Activated CD4-positive, alpha-beta T cell treated with anti-CD3 and anti-CD28 coated beads for 1 hour (primary cell): Measurements from ENCODE around the gene SEM1.
"Not testable (repeated sequence)": the region's sequence is repeated elsewhere in the genome, so short reads cannot be mapped to it uniquely, and the experiment has no call there.

Source experiments
- DNase-seq: peaks from one replicate; pipeline ENCODE4 v3.0.0-alpha.2; 2020

The SEM1 gene

DNA sequence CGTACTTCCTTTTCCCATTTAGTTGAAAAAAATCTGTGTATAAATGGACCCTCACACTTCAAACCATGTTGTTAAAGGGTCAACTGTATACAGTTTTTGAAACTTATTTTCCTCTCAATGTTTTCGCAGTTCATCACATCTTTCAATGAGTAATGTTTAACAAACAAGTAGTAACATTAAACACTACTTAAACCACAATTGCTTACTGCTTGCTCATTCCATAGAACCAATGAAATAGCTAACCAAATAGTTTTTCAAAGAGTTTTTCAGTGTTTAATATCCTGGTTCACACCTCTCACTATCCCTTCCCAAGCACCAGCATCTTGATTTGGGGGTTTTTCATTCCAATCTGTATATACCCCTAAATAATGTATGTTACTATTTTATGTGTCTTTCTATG, 9.1 kb downstream of the SEM1 start:
- DNase-seq, result no peak

DNA sequence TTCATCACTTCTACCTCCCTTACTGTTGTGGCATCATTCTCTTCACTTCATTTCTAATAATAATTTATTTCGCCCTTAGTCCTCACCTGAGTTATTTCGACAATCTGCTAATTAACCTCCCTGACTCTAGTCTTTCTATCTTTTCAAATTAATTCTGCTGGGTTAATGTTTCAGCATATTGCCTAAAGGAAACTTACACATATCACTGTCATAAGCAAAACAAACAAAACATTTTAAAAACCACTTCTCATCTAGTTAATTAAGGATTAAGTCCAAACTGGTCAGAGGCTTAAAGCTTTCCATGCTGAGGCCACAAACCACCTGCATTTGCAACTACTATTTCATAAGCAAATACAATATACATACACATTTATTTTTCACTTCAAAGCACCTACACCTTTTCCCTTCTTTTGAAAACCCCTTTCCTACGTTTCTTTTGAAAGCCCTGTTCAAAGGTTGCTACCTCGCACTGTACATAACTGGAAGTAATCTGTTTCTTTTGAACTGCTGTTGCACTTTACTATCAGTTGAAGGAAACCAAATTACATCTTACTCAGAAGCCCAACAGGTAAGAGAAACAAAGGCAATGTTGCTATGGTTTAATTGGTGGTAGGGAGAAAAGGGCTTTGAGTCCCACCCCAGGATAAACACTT, 10.3 kb downstream of the SEM1 start:
- DNase-seq, result no peak

DNA sequence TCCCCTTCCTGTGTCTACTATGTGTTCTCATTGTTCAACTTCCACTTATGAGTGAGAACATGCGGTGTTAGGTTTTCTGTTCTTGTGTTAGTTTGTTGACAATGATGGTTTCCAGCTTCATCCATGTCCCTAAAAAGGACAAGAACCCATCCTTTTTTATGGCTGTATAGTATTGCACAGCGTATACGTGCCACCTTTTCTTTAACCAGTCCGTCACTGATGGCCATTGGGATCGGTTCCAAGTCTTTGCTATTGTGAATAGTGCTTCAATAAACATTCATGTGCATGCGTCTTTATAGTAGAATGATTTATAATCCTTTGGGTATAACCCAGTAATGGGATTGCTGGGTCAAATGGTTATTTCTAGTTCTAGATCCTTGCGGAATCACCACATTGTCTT, 11.2 kb downstream of the SEM1 start:
- not testable (repeated sequence) for DNase-seq

DNA sequence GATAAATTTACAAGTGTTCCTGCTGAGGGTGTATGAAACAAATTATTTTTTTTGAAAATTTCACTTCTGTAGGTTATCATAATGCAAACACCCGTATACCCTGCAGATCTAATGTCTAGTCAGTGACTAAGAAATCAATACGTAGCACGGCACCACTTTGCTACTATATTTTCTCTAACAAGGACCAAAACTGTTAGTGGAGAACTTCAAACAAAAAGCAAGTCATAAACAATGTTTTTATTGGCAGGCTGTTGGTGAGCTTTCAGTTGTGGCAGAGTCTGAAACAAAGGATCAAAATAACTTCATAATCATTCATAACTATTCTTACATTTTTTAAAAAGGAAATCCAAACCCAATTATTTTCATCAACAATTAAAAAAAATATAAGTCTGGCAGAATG, 11.8 kb downstream of the SEM1 start:
- DNase-seq, result no peak

DNA sequence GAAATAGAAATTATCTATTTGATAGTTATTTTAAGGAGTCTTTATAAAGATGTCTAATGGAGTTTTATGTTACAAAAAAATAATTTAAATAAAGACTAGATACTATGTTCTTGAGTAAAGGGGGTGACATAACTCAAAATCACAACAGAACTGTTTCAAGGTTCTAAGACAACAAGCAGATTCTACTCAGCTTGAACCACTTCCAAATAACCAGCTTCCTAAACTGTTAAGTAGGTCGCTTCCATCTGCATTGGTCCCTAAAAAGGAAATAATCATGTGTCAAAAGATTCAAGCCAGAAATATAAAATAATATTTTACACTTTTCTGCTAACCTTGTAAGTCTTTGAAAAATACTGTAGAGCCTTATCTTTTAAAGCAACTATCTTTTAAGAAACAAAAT, 14.1 kb downstream of the SEM1 start:
- no peak for DNase-seq

DNA sequence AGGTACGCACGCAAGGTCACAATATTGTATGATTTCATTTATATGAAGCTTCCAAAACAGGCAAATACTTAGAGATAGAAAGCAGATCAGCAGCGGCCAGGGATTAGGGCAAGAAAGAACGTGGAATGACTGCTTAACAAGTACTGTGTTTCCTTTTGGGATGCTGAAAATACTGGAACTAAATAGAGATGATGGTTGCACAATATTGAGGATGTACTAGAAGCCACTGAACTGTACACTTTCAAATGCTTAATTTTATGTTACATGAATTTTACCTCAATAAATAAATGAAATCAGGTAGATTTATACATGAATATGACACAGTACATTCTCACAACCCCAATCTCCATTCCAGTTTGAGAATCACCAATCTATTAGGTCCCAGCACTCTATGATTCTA, 15.6 kb downstream of the SEM1 start:
- DNase-seq, result no peak

DNA sequence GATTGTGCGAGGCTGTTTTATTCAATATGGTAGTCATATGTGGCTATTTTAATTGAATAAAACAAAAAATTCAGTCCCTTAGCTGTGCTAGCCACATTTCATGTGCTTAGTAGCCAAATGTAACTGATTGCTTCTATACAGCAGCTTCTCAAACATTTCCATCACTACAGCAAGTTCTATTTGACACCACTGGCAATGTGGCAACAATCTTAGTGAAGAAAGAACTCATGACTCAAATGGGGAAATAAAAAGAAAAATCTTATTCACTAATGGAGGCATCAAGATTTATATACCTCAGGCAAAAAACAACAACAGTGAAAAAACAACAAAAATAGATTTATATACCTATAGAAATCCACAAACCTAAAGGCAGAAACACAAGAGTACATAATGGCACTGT, 17.9 kb downstream of the SEM1 start:
- no peak for DNase-seq

DNA sequence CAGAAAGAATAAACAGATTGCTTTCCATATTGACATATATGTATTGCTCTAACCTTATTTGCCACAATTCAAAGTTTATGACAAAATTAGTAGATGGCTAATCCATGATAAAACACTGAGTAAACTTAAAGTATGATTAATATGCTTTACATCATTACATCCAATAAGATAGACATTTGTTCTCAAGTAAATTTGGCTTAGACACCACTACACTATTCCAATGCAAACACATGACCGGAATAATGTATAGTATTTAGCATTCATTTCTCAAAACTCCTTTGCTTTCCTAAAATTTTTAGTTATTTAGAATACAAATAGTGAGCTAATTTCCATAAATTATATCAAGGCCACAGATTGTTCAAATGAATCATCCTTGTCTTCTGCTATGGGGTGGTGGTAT, 20.2 kb downstream of the SEM1 start:
- no peak for DNase-seq

DNA sequence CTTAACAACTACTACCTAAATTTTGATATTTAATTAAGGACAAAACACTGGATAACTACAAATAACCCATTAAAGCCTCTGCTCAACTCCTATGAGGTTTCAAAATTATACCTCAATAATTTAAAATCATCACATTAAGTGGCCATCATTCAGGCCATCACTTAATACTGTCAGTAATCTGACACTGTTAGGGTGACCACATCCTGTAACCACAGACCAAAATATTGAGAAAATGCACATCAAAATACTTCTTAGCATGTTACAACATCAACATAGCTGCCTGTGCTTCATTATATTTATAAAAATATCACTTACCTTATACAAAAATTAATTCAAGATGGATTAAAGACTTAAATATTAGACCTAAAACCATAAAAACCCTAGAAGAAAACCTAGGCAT, 23.3 kb downstream of the SEM1 start:
- DNase-seq, result no peak

DNA sequence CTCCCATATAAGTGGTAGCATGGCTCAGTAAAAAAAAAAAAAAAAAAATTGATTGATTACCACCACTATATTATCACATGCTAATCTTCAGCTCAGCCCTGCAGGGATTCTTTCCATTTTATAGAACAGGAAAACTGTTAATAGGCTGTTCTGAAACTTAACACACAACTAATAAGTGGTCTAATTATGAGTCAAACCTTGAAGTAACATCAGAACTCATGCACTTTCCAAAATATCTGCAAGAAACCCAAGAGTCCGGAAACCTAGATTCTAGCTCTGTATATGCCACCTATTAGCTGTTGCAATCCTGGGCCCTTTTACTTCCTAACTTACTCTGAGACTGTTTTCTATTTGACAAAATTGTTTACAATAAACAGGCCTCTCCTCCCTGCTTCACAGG, 23.9 kb downstream of the SEM1 start:
- no peak for DNase-seq

DNA sequence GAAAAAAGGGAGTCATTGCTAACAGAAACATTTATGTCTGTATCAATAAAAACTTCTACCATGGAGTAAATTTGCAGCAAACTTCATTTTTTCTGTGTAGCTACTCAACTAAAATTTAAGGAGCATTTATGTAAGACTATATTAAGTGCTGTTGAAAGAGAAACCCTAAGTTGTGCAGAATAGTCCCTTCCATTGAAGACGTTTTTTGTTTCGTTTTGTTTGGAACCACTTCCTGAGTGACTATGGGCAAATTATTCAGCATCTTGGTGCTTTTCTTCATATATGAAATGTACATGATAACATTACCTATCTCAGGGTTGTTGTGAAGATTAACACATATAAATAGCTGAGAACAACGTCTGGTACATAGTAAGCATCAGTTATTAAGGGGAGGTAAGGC, 24.3 kb downstream of the SEM1 start:
- DNase-seq, result no peak

DNA sequence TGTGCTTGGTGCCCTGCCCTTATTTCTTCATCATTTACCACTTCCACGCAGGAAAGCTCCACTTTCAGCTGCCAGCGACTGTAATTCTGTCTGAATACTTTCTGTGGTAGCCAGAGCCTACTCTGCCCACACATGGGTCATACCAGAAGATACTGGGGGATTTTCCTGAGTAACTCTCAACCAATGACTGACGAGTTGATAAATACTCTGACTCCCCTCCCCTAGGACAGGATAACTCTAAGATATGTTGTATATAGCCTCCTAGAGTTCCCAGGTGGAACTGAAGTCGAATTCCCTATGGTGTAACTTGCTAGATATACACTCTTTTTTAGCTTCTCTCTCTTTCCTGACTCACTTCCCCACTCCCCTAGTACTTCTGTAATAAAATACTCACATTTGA, 29.8 kb downstream of the SEM1 start:
- DNase-seq, result no peak

DNA sequence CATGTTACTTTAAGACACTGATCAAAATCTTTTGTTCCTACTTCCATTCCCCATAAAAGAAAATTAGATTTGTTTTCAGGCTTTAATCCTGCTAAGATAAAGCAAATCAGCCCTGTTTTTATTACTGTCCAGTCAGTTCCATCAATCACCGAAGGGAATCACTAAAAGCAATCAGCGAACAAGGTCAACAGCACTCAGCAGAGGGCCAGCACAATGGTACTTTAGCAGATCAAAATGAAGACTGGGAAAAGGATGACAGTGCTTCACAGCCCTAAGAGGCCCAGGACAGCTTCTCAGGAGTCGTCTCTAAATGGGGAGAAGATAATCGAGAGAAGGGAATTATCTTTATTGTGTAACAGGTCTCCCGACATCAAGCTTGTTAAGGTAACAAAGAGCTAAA, 32.7 kb downstream of the SEM1 start:
- no peak for DNase-seq

DNA sequence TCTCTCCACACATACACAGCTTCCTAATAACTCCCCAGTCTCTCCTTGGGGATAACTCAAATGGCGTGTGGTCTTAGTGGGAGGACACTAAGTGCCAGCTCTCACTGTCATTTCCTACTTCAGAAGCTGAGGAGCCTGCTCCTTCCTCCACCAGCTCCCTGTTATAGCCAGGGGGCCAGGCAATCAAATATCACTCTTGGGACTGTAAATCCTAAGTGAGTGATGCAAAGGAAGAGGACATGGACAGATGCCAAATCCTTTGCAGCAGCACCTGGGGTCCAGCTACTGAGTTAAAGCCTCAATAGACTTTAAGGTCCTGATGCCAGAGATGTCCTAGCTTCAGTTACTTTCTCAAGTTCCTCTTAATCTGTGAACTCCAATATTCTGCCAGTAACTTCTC, 34.1 kb downstream of the SEM1 start:
- DNase-seq, result no peak

DNA sequence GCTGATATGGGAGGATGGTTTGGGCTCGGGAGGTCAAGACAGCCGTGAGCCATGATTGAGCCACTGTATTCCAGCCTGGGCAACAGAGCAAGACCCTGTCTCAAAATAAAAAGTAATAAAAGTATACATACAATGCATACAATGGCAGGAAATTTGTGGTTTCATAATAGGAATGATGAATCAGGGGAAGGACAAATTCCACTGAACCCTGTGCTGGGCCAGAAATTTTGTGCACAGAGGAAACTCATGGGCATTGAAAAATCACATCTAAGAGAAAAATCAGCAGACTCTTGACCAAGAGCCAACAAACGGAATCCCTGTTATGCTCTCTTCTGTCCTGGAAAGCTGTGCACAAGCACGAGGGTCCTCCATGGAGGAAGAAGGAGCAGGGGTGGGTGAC, 35.1 kb downstream of the SEM1 start:
- no peak for DNase-seq

DNA sequence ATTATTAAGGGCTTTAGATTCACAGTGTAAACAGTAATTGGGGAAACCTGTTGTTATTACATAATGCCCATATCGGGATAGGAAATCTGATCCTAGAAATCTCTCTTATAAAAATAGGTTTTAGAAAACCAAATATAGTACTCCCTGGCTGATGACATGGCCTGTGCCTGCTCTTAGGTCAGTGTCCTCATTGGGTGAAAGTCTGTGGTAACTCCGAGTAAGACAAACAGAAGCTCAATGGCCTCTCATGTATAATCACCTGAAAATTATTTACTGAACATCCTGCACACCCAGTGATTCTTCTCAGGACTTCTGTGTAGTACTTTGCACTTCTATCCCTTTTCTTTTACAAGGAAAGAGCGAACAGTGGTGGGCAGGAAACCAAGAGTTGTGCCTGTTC, 37.8 kb downstream of the SEM1 start:
- no peak for DNase-seq

DNA sequence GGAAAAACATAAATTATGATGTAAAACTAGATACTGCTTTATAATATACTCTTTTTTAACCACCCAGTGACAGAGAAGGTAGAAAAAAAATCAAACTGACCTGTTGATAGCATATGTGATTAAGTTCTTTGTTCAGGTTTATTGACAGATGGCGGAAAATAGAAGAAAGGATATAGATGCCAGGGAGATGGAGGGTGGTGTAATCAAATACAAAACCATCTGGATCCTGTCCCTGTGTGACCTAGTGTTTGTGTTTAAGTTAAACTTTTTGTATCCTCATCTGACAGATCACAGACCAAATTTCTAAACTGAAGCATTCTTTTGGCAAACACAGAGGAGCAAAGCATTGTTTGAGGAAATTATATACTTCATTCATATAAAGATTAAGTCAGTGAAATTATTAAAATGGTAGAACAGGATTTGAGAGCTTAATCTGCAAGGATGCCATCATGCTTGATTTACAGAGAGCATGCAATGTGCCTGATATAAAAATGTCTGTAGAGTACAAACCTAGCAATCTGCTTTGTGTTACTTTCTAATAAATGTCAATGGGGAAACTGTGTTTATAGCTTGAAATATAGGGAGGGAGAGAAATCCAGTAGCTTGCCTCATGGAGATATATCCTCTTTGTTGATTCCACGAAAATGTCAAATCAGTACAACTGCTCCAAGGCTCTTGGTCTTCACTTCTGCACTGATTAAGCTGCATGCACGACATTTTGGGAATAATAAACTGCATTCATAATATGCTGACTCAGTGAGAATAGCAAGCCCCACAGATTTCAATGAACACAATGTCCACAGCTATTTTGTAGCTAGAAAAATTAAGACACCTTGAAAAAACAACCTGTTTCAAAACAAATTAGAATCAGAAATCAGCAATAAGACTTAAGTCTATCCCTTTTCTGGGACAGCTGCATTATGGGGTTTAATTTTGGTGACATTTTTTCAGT, 39.0 kb downstream of the SEM1 start:
- no peak for DNase-seq

DNA sequence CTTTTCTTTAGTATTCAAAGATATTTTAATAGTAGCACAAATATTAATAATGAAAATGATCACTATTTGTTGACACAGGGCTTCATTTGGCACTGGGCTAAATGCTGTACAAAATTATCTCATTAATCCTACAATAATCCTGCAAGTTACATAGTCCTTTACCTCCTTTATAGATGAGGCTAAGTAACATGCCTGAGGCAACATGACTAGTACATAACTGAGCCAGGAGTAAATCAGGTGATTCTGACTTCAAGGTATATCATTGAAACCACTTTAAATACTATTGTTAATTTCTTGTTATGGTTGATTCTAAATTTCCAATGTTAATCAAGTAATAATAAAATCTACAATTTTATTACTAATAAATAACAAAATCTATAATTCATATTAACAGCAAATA, 39.8 kb downstream of the SEM1 start:
- no peak for DNase-seq

DNA sequence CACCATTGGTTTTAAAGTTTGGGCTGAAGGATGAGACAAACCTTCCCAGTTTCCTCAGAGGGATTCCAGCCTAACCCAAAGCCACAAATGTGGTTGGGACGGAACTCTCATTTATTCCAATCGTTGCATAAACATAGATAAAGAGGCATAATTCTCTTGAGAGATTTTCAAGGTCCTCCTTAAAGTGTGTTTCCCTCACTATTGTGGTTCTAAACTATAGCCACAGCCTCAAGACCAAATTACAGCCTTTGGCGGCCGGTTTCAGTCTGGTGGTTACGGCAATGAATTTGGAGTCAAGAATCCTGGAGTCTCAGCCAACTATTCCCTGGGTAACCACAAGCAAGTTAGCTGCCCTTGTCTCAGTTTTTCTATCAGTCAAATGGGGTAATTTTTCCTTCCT, 42.6 kb downstream of the SEM1 start:
- no peak for DNase-seq

DNA sequence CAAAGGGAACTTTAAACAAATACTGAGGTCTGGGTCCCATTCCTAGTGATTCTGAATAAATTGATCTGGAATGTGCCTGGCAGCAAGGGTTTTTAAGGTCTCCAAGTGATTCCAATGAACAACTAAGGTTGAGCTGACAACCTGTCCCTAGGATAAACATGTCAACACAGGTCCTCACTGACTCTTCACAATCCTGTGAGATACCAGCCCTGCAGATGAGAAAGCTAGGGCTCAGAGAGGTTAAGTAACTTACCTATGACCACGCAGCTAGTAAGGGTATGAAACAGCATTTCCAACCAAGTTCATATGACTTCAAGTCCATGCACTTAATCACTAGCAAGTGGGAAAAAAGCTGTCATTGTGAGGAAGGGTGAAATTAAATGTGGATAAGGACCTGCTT, 44.0 kb downstream of the SEM1 start:
- no peak for DNase-seq

DNA sequence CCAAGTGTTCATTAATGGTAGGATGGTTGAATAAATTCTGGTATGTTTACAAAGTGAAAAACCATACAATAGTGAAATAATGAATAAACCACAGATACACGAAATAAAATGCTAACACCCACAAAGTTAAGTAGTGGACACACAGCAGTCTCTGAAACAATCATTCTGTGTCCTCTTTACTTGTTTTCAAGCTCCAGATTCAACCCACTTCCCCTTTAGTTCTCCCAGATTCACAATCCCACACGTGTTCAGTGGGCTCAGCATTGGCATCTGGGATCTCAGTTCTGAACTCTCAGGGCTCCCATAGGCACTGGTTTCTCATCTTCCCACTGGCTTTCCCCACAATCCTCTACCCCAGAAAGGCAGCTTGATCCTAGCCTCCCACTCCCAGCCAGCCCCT, 44.9 kb downstream of the SEM1 start:
- DNase-seq, result no peak

DNA sequence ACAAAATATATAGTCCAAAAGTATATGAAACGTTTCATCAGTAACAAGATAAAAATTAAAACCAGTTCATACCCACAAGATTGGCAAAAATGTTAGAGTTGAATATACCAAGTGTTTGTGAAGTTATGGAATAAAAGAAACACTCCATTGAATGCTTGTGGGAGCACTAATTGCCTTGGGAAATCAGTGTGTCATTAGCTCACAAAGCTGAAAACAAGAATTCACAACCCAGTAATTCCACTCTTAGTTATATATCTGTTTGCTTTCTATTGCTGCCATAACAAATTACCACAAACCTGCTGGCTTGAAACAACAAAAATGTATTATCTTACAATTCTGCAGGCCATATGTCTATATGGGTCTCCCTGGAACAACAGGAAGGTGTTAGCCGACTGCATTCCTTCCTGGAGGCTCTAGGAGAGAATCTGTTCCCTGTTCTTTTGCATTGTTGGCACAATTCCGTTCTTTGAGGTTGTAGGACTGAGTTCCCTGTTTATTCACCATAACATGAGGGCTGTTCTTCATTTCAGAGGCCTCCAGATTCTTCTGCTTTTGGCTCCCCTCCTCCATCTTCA, 45.7 kb downstream of the SEM1 start:
- DNase-seq, result no peak

DNA sequence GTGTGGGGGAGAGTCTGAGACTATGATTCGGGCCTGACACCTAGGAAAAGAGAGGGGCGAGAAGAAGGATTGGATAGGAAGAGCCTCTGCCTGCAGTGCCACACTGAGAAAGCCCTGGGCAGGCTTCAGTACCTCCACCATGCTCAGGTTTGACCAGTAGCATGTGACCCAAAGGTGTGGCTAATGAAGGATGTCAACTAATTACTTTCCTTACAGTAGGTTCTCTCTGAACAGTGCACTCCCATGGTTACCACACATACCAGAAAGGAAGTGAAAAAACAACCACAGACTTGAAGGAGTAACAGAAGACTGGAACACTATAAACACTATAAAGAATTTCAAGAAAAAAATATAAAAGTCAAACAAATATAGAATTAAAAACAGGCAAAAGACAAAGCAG, 46.2 kb downstream of the SEM1 start:
- DNase-seq, result no peak

DNA sequence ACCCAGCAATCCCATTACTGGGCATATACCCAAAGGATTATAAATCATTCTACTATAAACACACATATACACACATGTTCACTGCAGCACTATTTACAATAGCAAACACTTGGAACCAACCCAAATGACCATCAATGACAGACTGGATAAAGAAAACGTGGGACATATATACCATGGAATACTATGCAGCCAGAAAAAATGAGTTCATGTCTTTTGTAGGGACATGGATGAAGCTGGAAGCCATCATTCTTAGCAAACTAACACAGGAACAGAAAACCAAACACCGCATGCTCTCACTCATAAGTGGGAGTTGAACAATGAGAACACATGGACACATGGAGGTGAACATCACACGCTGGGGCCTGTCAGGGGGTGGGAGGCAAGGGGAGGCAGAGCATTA, 47.5 kb downstream of the SEM1 start:
- not testable (repeated sequence) for DNase-seq
